Gastroesophageal sphincter (tissue), 3 donors: ENCODE data around the gene SLC22A12.

Experiments used
- EP300 ChIP-seq: sonication (generic); formaldehyde crosslinking; IDR thresholded peaks from one replicate; pipeline ENCODE4 v1.6.1; 2017; ENCODE audit warnings: antibody characterized with exemption, mild to moderate bottlenecking
- POLR2A ChIP-seq, 2 donors: fragments of 450-650 bp; IDR thresholded peaks; one replicate each; pipeline ENCODE4 v1.6.1; 2017; ENCODE audit warnings: antibody characterized with exemption in 2 of 2, mild to moderate bottlenecking in 2 of 2, moderate library complexity in 1 of 2
- TF ChIP-seq, protein P1 (sequence below), 4 experiments: fragments of 200-600 bp in 2 of 4; fragments of 450-650 bp in 2 of 4; sonication (generic) in 1 of 4; IDR thresholded peaks; one replicate each; pipeline ENCODE4 v1.5.1; 2017 to 2019; ENCODE audit warnings: antibody characterized with exemption in 4 of 4, mild to moderate bottlenecking in 2 of 4, moderate library complexity in 2 of 4

DNA sequence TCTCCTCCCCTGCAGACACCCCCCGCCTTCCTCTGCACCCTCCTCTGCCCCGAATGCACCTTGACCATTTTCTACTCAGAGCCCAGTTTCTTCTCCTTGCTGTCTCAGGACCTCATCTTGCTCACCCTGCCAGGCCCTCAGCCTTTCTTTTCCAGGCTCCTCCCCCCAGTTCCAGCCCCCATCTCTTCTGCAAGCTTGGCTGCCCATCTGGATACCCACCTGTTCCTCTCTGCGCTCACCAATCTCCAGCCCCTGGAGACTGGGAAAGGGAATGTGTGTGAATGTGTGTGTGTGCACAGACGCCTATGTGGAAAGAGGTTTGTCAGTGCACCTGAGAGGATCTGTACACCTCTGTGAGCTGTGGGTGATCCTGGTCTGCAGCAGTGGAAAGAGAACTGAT lies 36.4 kb downstream of the SLC22A12 start:
- TF ChIP-seq, protein P1, sequence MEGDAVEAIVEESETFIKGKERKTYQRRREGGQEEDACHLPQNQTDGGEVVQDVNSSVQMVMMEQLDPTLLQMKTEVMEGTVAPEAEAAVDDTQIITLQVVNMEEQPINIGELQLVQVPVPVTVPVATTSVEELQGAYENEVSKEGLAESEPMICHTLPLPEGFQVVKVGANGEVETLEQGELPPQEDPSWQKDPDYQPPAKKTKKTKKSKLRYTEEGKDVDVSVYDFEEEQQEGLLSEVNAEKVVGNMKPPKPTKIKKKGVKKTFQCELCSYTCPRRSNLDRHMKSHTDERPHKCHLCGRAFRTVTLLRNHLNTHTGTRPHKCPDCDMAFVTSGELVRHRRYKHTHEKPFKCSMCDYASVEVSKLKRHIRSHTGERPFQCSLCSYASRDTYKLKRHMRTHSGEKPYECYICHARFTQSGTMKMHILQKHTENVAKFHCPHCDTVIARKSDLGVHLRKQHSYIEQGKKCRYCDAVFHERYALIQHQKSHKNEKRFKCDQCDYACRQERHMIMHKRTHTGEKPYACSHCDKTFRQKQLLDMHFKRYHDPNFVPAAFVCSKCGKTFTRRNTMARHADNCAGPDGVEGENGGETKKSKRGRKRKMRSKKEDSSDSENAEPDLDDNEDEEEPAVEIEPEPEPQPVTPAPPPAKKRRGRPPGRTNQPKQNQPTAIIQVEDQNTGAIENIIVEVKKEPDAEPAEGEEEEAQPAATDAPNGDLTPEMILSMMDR (IDR thresholded peaks at IDR 0.05), result no peak
- TF ChIP-seq POLR2A (IDR thresholded peaks at IDR 0.05) (no peak), EP300 (no peak)
